C4-2B (cell line): ENCODE results near the gene PMPCA.

Experiments
- H3K27ac ChIP-seq: fragments of 450-650 bp; 2 replicates; pipeline ENCODE4 v1.5.1; 2017
- ZFX ChIP-seq: fragments of 450-650 bp; IDR thresholded peaks from 2 replicates; pipeline ENCODE4 v1.6.1; 2017
- TF ChIP-seq, protein P1 (sequence below): fragments of 450-650 bp; conservative IDR thresholded peaks from 2 replicates; pipeline ENCODE4 v1.5.1; 2017; ENCODE audit warnings: mild to moderate bottlenecking

Gene PMPCA

DNA sequence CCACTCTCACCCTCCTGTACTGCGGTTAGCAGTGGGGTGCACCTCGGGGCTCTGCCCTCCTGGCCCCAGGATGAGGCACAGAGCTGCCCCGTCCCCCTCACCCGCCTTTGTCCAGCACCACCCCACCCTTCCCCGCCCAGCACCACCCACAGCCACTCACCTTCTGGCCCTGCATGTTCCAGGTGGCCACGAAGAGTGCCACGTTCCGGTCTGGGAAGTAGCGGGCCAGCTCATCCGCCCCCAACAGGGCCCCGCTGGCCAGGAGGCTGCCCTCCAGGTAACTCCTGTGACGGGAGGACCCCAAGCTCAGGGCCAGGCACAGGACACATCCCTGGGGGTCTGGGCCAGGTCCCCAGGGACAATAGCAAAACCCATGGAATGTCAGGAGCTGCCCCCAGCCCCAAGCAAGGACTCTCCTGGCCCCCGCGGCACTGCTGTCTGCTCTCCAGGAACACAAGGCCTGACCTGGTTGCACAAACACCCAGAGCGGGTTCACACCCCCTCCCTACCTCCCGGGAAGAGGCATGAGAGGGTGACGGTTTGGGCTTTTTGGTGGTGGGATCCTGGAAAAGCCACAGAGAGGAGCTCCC, 24.2 kb downstream of the PMPCA start:
- TF ChIP-seq ZFX, result no peak
- TF ChIP-seq, protein P1, sequence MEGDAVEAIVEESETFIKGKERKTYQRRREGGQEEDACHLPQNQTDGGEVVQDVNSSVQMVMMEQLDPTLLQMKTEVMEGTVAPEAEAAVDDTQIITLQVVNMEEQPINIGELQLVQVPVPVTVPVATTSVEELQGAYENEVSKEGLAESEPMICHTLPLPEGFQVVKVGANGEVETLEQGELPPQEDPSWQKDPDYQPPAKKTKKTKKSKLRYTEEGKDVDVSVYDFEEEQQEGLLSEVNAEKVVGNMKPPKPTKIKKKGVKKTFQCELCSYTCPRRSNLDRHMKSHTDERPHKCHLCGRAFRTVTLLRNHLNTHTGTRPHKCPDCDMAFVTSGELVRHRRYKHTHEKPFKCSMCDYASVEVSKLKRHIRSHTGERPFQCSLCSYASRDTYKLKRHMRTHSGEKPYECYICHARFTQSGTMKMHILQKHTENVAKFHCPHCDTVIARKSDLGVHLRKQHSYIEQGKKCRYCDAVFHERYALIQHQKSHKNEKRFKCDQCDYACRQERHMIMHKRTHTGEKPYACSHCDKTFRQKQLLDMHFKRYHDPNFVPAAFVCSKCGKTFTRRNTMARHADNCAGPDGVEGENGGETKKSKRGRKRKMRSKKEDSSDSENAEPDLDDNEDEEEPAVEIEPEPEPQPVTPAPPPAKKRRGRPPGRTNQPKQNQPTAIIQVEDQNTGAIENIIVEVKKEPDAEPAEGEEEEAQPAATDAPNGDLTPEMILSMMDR, result no peak
- H3K27ac ChIP-seq, result no peak overlapping the region

DNA sequence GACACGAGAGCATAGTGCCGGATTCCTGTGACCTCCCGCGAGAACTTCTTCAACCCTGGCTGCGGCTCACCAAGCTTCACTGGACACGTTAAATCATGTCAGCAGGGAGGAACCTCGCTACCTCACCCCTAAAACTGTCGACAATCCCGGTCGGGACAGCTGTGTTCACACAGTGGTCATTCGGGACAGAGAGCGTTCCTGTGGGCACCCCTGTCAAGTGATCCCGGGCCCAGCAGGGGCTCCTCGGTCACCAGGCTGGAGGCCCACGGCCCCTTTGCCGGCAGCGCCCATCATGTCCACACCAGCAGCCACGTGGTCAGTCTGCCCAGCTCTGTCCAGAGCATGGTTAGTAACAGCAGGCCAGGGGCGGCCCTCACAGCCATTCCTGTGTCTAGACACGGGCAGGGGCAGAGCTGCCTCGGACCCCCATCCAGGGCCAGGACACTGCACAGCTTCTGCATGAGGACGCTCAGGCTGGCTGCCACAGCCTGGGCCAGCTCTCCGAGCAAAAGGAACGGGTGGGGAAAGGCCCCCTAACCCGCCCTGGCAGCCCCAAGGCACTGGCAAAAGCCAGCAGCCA, 25.7 kb downstream of the PMPCA start:
- H3K27ac ChIP-seq, result no peak overlapping the region
- TF ChIP-seq, protein P1, result no peak
- TF ChIP-seq ZFX, result no peak

DNA sequence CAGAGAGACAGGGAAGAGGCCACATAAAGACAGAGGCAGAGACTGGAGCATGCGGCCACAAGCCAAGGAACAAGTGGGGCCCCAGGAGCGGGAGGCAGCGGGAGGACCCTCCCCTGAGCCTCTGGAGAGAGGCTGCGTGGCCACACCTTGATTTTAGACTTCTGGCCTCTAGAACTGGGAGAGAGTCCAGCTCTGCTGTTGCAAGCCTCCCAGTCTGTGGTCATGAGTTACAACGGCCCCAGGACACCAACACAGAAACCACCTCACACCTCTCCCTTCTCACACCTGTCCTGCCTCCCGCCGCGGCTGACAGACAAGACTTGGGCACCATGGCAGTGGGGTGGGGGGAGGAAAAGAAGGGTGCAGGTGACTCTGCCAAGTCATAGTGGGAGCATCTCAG, 27.0 kb downstream of the PMPCA start:
- TF ChIP-seq, protein P1, result no peak
- no peak for TF ChIP-seq ZFX
- no peak overlapping the region for H3K27ac ChIP-seq

DNA sequence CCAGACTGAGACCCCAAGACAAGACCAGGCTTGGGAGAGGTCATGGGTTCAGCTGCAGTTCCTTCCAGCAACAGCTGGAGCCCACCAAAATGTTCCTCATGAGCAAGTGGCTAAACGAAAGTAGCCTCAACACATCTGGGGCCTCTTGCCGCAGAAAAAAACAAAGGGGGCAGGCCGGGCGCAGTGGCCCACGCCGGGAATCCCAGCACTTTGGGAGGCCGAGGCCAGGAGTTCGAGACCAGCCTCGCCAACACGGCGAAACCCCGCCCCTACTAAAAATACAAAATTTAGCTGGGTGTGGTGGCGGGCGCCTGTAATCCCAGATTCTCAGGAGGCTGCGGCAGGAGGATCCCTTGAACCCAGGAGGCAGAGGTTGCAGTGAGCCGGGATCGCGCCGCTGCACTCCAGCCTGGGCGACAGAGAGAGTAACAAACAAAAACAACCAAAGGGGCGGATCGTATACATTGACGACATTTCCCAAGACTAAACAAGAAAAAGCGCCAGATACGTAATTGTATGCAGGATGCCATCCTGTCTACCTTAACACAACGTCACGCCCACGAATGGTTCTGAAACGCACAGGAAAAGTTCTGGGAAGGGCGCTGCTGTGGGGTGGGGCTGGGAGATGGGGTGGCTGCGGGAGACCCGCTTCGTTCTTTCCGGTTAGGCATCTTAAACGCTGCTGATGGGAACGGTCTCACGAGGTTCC, 27.5 kb downstream of the PMPCA start:
- TF ChIP-seq, protein P1, result no peak
- no peak for TF ChIP-seq ZFX
- no peak overlapping the region for H3K27ac ChIP-seq

DNA sequence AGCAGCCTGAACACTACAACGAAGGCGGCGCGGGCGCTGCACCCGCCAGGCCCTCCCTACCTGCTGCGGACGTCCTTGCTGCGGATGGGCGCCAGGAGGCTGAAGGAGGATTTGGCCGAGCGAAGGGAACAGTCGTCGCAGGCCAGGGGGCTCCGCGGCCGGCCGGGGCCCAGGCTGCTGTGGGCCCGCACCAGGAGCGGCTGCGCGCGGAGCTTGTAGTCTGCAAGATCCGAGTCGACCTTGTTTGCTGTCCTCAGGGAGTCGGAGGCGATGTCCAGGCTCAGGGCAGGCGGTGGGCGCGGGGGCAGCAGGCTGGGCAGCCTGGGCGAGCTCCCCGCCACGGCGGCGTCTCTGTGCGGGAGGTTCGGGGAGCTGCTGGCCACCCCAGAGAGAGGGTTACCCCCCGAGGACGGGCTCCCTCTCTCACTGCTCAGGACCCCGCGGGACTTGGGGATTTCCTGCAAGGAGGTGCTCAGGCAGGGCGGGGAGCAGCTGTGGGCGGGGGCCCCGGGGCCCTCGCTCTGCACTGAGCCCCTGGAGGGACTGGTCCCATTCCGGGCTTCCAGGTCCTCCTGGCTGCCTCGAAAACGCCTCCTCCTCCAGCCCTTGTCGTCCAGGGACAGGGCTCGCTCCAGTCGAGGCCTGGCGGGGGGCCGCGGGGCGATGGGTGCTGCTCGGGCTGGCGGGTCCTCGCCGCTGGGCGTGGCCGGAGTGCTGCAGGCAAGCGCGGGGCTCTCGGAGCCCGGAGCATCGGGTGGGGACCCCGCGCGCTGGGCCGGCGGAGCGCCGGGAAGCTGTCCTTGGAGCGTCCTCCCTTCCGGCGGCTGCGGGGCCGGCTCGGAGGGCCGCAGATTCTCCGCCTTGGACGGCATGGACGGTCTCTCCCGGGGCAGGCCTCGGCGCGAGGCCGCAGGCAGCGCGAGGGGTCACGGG, 28.4 kb downstream of the PMPCA start:
- peak overlapping the region; percentile 80 for H3K27ac ChIP-seq
- TF ChIP-seq, protein P1, result no peak
- TF ChIP-seq ZFX, result no peak

DNA sequence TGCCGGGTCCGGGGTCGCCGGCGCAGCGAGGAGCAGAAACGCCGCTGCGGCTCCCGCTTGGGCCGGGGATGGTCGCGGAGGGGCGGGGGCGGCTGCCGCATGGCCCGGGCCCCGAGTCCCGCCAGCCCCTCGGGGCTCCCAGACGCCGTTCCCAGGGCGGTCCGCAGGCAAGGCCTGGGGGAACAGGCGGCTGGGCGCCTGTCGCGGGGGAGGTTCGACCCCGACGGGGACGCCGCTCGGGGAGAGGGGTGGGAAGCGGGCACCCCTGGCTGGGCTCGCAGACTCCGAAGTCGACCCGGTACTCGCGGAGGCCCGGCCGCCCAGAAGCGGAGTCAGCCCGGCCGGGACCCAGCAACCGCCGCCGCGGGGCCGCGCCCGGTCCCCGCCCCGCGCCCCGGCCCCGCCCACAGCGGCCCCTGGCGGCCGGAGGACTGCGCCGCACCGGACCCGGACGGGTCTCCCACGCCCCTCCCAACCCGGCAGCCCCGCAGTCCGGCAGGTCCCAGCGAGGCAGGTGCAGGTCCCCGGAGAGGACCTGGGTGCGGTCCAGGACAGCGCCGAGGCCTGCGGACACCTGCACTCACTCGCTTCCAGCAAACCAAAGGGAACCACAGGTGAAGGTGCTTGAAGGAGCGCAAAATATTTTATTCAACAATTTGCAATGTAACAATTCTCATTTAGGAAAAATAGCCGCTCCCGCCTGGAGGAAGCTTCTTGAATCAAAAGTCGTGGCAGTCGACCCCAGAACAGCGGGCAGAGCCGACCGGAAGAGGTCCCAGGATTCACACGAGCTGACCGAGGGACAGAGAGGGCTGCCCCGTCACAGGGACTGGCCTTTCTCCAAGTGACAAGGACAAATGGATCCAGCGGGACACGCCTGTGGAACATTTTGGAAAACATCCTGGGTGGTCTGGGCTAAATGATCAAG, 29.3 kb downstream of the PMPCA start, which contains the start of gene INPP5E:
Gene INPP5E (minus strand): TSS at position 365 of the 928 bp plus-strand sequence. CDS start 426 bp downstream, outside the sequence.
- TF ChIP-seq, protein P1, result peak; percentile 99
- peak; percentile 97 for TF ChIP-seq ZFX
- H3K27ac ChIP-seq, result peak within 1 kb of the TSS; percentile 80
